Dendritic cell treated with granulocyte-macrophage colony-stimulating factor and Interleukin-4, amounts not matched to agents 40 ng/mL and 50 ng/mL, for 4 days (primary cell): ENCODE results near the gene ADAMTSL3.
"Not testable (repeated sequence)": the region's sequence is repeated elsewhere in the genome, so short reads cannot be mapped to it uniquely, and the experiment has no call there.

Experiments
- H3K27ac Mint-ChIP-seq: one replicate; pipeline ENCODE4 v1.8.0; 2022; ENCODE audit warnings: mild to moderate bottlenecking, mixed read lengths
- H3K27me3 Mint-ChIP-seq: one replicate; pipeline ENCODE4 v1.8.0; 2022; ENCODE audit warnings: mild to moderate bottlenecking, mixed read lengths
- H3K36me3 Mint-ChIP-seq: one replicate; pipeline ENCODE4 v1.8.0; 2022; ENCODE audit warnings: low read depth, mixed read lengths
- H3K4me1 Mint-ChIP-seq: one replicate; pipeline ENCODE4 v1.8.0; 2022; ENCODE audit warnings: low read depth, mixed read lengths
- H3K4me3 Mint-ChIP-seq: one replicate; pipeline ENCODE4 v1.8.0; 2022; ENCODE audit warnings: mild to moderate bottlenecking, moderate library complexity, mixed read lengths
- H3K9me3 Mint-ChIP-seq: one replicate; pipeline ENCODE4 v1.8.0; 2022; ENCODE audit warnings: mixed read lengths
- intact Hi-C: fragments of 100-400 bp; cut with micrococcal nuclease; formaldehyde crosslinking; loops from one replicate; pipeline ENCODE4 v1.15.0; 2022

The ADAMTSL3 gene

DNA sequence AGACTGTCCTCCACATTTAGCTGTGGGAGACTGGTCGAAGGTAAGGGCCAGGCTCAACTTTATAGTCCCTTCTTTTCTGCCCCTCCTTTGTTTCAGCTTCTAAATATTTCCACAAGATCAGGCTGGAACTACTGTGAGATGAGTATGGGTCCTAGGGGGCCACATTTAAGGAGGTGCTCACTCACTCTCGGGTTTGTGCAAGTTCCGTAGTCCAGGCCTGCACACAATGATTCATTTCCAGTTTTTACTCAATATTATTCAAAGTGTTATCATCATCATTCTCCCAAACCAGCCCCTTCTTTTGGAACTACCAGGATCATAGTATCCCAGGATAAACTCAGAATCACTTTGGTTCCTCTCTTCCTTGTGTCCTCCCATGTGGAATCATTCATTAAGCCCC is 289.1 kb downstream of the ADAMTSL3 start:
- no peak overlapping the region for H3K27ac Mint-ChIP-seq
- no peak overlapping the region for H3K4me3 Mint-ChIP-seq
- no peaks in the 10 kb centered on the region for H3K9me3 Mint-ChIP-seq
- no peaks in the 10 kb centered on the region for H3K36me3 Mint-ChIP-seq
- intact Hi-C loops = no loop called here
- no peaks in the 10 kb centered on the region for H3K4me1 Mint-ChIP-seq
- no peaks in the 10 kb centered on the region for H3K27me3 Mint-ChIP-seq

DNA sequence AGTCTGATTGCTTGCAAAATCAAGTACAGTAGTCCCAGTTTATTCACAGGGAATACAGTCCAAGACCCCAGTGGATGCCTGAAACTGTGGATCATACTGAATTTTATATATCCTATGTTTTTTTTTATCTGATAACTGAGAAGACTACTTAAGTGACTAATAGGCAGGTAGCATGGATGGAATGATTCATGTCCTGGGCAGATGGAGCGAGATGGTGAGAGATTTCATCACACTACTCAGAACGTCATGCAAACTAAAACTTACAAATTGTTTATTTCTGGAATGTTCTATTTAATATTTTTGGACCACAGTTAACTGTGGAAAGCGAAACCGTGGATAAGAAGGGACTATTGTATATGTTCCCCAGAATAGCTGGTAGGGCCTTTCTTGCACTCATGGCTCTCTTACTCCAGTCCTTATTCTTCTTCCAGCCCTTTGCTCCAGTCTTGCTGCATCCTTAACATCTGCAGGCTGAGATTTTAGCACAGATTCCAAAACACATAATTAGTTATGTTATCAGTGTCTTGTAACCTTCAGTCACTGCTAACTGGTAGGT is 290.0 kb downstream of the ADAMTSL3 start:
- Mint-ChIP-seq H3K27ac (no peak overlapping the region), H3K4me1 (no peaks in the 10 kb centered on the region), H3K36me3 (no peaks in the 10 kb centered on the region)

GRCh38 chr15:83947156-83947555 is 293.2 kb downstream of the ADAMTSL3 start:
- intact Hi-C loops = no loop called here
- Mint-ChIP-seq H3K27me3 (no peaks in the 10 kb centered on the region), H3K4me3 (no peak overlapping the region), H3K9me3 (peaks cover 14% of the 10 kb centered on the region), H3K27ac (no peak overlapping the region), H3K36me3 (no peaks in the 10 kb centered on the region), H3K4me1 (no peaks in the 10 kb centered on the region)

More for the DNA sequence above, 290.0 kb downstream of the ADAMTSL3 start:
- no peaks in the 10 kb centered on the region for H3K27me3 Mint-ChIP-seq
- no peak overlapping the region for H3K4me3 Mint-ChIP-seq
- intact Hi-C loops = no loop called here
- peaks cover under 1% of the 10 kb centered on the region for H3K9me3 Mint-ChIP-seq

GRCh38 chr15:83954506-83954905 is 300.6 kb downstream of the ADAMTSL3 start:
- no peaks in the 10 kb centered on the region for H3K36me3 Mint-ChIP-seq

GRCh38 chr15:83955806-83956265 is 301.9 kb downstream of the ADAMTSL3 start:
- H3K9me3 Mint-ChIP-seq = peaks cover 8% of the 10 kb centered on the region
- no peaks in the 10 kb centered on the region for H3K36me3 Mint-ChIP-seq
- intact Hi-C loops = no loop called here
- no peak overlapping the region for H3K4me3 Mint-ChIP-seq
- peaks cover 7% of the 10 kb centered on the region for H3K4me1 Mint-ChIP-seq
- H3K27ac Mint-ChIP-seq = no peak overlapping the region
- peaks cover 1% of the 10 kb centered on the region for H3K27me3 Mint-ChIP-seq

More at GRCh38 chr15:83954506-83954905, 300.6 kb downstream of the ADAMTSL3 start:
- Mint-ChIP-seq H3K4me3 (no peak overlapping the region), H3K9me3 (peaks cover 8% of the 10 kb centered on the region), H3K27me3 (peaks cover 1% of the 10 kb centered on the region), H3K4me1 (peaks cover 7% of the 10 kb centered on the region), H3K27ac (no peak overlapping the region)
- intact Hi-C loops = no loop called here

DNA sequence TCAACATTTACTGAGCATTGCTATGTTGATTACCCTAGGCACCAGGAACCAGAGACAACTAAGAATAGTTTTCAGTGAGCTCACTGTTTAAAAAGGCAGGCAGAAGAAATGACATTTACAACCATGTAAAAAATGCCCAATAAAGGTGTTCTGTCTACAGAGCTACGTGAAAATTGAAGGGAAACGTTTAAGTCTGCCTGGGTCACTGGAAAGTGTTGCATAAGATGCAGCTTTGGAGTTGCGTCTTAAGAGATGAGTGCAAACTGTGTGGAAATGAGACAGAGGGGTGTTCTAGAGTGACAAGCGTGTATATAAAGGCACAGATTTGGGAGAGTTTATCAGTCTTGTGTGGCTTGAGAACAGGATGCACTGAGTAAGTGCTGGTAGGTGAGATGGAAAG is 303.0 kb downstream of the ADAMTSL3 start:
- peaks cover 7% of the 10 kb centered on the region for H3K4me1 Mint-ChIP-seq
- H3K36me3 Mint-ChIP-seq = no peaks in the 10 kb centered on the region
- no peak overlapping the region for H3K27ac Mint-ChIP-seq
- H3K4me3 Mint-ChIP-seq = no peak overlapping the region
- intact Hi-C loops = no loop called here
- H3K9me3 Mint-ChIP-seq = peaks cover 3% of the 10 kb centered on the region
- peaks cover 1% of the 10 kb centered on the region for H3K27me3 Mint-ChIP-seq

DNA sequence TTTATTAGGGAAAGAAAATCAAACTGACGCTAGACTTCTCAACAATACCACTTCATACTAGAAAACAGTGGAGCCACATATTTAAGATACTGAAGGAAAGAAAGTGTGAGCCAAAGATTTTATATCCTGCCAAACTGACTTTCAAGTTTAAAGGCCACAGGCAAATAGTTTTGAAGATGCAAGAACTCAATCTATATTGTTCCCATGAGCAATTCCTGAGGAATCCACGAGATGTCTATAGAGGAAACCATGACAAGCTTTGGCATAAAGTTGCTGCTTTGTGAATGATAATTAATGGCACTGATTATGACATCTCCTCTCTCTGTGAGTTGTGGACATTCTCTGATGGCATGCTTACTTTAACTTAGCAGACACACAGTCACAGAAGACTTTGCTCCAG is 305.6 kb downstream of the ADAMTSL3 start:
- Mint-ChIP-seq H3K4me3 (no peak overlapping the region), H3K27ac (no peak overlapping the region), H3K36me3 (no peaks in the 10 kb centered on the region), H3K27me3 (peaks cover 1% of the 10 kb centered on the region), H3K9me3 (peaks cover 10% of the 10 kb centered on the region), H3K4me1 (peaks cover 7% of the 10 kb centered on the region)
- intact Hi-C loops = no loop called here

- intact Hi-C loops = no loop called here
- Mint-ChIP-seq H3K27ac (no peak overlapping the region), H3K27me3 (no peaks in the 10 kb centered on the region), H3K4me3 (no peak overlapping the region), H3K36me3 (no peaks in the 10 kb centered on the region), H3K9me3 (peaks cover 18% of the 10 kb centered on the region), H3K4me1 (peaks cover 7% of the 10 kb centered on the region)
Observed at GRCh38 chr15:83960192-83960829, 306.4 kb downstream of the ADAMTSL3 start.

DNA sequence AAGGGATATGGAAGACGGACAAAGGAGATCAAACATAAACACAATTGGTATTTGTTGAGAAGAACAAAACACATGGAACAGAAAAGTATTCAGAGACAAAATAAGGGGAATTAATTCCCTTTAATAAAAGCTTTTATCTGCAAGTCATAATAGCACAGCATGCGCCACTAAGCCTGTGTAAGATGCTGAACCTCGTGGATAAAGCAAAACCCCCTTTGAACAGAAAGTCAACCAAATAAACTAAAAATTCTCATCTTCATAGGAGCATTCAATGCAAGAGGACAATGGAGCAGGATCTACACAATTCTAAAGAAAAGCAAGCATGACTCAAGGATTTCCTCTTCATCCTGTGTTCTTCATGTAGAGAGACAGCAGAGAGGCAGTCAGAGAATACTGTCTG is 307.4 kb downstream of the ADAMTSL3 start:
- intact Hi-C loops = no loop called here
- Mint-ChIP-seq H3K27me3 (no peaks in the 10 kb centered on the region), H3K27ac (no peak overlapping the region), H3K9me3 (peaks cover 18% of the 10 kb centered on the region), H3K4me1 (peaks cover under 1% of the 10 kb centered on the region), H3K4me3 (no peak overlapping the region), H3K36me3 (no peaks in the 10 kb centered on the region)

DNA sequence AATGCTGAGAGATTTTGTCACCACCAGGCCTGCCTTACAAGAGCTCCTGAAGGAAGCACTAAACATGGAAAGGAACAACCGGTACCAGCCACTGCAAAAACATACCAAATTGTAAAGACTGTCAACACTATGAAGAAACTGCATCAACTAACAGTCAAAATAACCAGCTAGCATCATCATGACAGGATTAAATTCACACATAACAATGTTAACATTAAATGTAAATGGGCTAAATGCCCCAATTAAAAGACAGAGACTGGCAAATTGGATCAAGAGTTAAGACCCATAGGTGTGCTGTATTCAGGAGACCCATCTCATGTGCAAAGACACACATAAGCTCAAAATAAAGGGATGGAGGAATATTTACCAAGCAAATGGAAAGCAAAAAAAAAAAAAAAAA is 311.0 kb downstream of the ADAMTSL3 start:
- peaks cover 18% of the 10 kb centered on the region for H3K9me3 Mint-ChIP-seq
- H3K4me3 Mint-ChIP-seq, H3K4me1 Mint-ChIP-seq, H3K27me3 Mint-ChIP-seq, intact Hi-C loops, H3K27ac Mint-ChIP-seq, H3K36me3 Mint-ChIP-seq: not testable (repeated sequence)

DNA sequence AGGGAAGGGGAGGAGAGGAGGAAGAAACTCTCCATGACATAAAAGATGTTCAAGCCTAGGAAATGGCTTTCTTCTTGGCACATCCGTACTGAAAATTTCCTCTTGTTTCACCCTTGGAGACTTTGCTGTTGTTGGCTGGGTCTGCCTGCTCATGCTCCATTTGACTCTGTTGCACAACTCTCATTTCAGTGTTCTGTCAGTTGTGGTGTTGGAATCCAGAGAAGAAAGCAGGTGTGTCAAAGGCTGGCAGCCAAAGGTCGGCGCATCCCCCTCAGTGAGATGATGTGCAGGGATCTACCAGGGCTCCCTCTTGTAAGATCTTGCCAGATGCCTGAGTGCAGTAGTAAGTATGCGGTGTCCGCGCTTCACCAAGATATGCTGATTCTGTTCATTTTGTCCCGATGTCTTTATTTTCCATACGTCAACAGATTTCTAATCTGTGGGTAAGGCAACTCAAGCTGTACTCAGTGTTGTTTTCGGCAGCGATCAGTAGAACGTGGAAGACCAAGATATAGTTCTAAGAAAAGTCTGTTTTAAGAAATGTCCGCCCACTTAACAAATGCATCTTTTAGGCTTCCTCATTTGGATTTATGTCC is 316.5 kb downstream of the ADAMTSL3 start:
- Mint-ChIP-seq H3K27ac (no peak overlapping the region), H3K36me3 (no peaks in the 10 kb centered on the region), H3K4me1 (no peaks in the 10 kb centered on the region), H3K9me3 (no peaks in the 10 kb centered on the region), H3K27me3 (no peaks in the 10 kb centered on the region), H3K4me3 (no peak overlapping the region)
- intact Hi-C loops = no loop called here

- H3K27me3 Mint-ChIP-seq = no peaks in the 10 kb centered on the region
- H3K9me3 Mint-ChIP-seq = peaks cover 4% of the 10 kb centered on the region
- intact Hi-C loops = no loop called here
- no peaks in the 10 kb centered on the region for H3K36me3 Mint-ChIP-seq
- no peaks in the 10 kb centered on the region for H3K4me1 Mint-ChIP-seq
- H3K27ac Mint-ChIP-seq = no peak overlapping the region
- no peak overlapping the region for H3K4me3 Mint-ChIP-seq
Observed at GRCh38 chr15:83971992-83972391, 318.1 kb downstream of the ADAMTSL3 start.

- Mint-ChIP-seq H3K27ac (no peak overlapping the region), H3K9me3 (peaks cover 19% of the 10 kb centered on the region)
- intact Hi-C loops = no loop called here
Observed at GRCh38 chr15:83973816-83974215, 319.9 kb downstream of the ADAMTSL3 start.

DNA sequence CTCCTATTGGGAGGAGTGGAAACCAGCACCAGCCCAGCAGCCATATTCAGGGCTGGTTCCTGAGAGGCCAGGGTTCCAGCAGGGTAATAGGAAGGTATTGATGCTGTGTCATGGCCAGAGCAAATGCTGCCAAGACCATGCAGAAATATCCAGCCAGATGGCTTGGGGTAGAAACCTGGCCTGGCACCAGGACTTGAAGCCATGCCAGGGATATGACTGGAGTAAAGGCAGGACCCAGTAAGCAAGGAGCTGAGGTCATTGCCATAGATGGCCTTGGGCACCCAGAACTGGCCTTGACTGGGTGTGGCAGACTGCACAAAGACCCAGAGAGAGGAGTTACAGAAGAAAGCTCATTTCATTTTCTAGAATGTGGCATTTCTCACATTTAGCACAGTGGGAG is 324.1 kb downstream of the ADAMTSL3 start:
- intact Hi-C loops = no loop called here
- Mint-ChIP-seq H3K36me3 (no peaks in the 10 kb centered on the region), H3K4me3 (no peak overlapping the region), H3K4me1 (no peaks in the 10 kb centered on the region), H3K27ac (no peak overlapping the region), H3K27me3 (no peaks in the 10 kb centered on the region), H3K9me3 (peaks cover 19% of the 10 kb centered on the region)

More at GRCh38 chr15:83973816-83974215, 319.9 kb downstream of the ADAMTSL3 start:
- no peaks in the 10 kb centered on the region for H3K4me1 Mint-ChIP-seq
- H3K27me3 Mint-ChIP-seq = no peaks in the 10 kb centered on the region
- H3K4me3 Mint-ChIP-seq = no peak overlapping the region
- no peaks in the 10 kb centered on the region for H3K36me3 Mint-ChIP-seq
